Measurements from ENCODE around the gene ADCYAP1R1. TPM values are rescaled to one million over a fixed set of nuclear protein-coding genes. Genes with fewer than 3 reads are reported as not detected.

Gene ADCYAP1R1
- total RNA-seq, 1 experiment from 2014 or later, result 8.9 TPM

DNA sequence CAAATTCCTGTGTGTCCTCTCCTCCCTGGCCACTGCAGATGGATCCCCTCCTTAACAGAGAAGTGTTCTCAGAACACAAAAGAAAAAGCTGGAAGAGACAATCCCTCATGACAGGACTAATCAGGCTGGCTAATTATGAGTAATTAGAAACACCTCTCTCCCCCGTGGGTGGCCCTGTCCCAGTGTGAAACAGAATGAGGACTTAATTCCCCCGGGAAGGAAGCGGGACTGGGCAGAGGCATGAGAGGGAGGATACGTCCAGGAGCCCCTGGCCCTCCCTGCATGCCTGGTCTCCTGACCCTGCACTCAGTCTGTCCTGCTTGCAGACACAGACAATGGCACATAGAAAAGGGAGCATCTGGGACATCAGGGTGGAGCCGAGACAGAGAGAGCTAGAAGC, 7.6 kb upstream of the ADCYAP1R1 start:
- H2BK12ac ChIP-seq (ENCODE audit: insufficient read length, low read depth, low read length), result no peak overlapping the region
- WGBS (ENCODE audit: extremely low coverage, insufficient read length, low lambda C conversion rate), result no CpG with 5 or more reads among the region's 5 CpGs
- H3K23ac ChIP-seq (ENCODE audit: insufficient read length, low read depth, low read length), result no peak overlapping the region
- H3K18ac ChIP-seq (ENCODE audit: insufficient read length, low read depth, low read length), result no peak overlapping the region
- no peak overlapping the region for H2AK5ac ChIP-seq (ENCODE audit: insufficient read length, low read length)
- H3K4ac ChIP-seq (ENCODE audit: low read depth, low read length), result no peak overlapping the region
- TF ChIP-seq, protein P1, sequence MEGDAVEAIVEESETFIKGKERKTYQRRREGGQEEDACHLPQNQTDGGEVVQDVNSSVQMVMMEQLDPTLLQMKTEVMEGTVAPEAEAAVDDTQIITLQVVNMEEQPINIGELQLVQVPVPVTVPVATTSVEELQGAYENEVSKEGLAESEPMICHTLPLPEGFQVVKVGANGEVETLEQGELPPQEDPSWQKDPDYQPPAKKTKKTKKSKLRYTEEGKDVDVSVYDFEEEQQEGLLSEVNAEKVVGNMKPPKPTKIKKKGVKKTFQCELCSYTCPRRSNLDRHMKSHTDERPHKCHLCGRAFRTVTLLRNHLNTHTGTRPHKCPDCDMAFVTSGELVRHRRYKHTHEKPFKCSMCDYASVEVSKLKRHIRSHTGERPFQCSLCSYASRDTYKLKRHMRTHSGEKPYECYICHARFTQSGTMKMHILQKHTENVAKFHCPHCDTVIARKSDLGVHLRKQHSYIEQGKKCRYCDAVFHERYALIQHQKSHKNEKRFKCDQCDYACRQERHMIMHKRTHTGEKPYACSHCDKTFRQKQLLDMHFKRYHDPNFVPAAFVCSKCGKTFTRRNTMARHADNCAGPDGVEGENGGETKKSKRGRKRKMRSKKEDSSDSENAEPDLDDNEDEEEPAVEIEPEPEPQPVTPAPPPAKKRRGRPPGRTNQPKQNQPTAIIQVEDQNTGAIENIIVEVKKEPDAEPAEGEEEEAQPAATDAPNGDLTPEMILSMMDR (conservative IDR thresholded peaks at IDR 0.05), result no peak
- H3K79me2 ChIP-seq (ENCODE audit: insufficient read depth, low read length), result no peaks in the 10 kb centered on the region
- H3K23me2 ChIP-seq (ENCODE audit: insufficient read length, low read depth, low read length, poor library complexity, severe bottlenecking), result no peaks in the 10 kb centered on the region
- H4K91ac ChIP-seq (ENCODE audit: insufficient read length, low read depth, low read length), result no peak overlapping the region
- peaks cover 39 to 50% of the 10 kb centered on the region in 2 experiments for H3K4me1 Mint-ChIP-seq
- no peak overlapping the region for H4K5ac ChIP-seq (ENCODE audit: insufficient read length, low read depth, low read length)
- no peak overlapping the region for H3K27ac Mint-ChIP-seq
- no peak overlapping the region for H3K56ac ChIP-seq (ENCODE audit: insufficient read length, low read depth, low read length)
- no peak overlapping the region for H2AFZ ChIP-seq (ENCODE audit: low read length)
- H2BK5ac ChIP-seq (ENCODE audit: insufficient read length, low read length), result no peak overlapping the region
- H3K14ac ChIP-seq (ENCODE audit: insufficient read depth, low read length), result no peak overlapping the region
- no peak overlapping the region for H3K27ac ChIP-seq (ENCODE audit: insufficient read length, low read depth, low read length)
- H3K36me3 Mint-ChIP-seq (ENCODE audit: insufficient read depth in 1 of 3, low read depth in 3 of 3), result no peaks in the 10 kb centered on the region; a peak in 1 of 7 replicates
- H3K27me3 ChIP-seq (ENCODE audit: insufficient read depth, low read length), result no peaks in the 10 kb centered on the region
- no peak overlapping the region for H3K4me3 Mint-ChIP-seq
- H3K4me1 ChIP-seq (ENCODE audit: insufficient read depth, low read length), result peaks cover 5% of the 10 kb centered on the region; the same call in 1 of the 2 replicates
- no peaks in the 10 kb centered on the region for H3K9me3 Mint-ChIP-seq
- H2BK15ac ChIP-seq (ENCODE audit: low read depth, low read length), result no peak overlapping the region
- DNase-seq, result no peak
- no peaks in the 10 kb centered on the region for H3K79me1 ChIP-seq (ENCODE audit: insufficient read depth, low read depth, low read length, poor library complexity, severe bottlenecking)
- H2BK120ac ChIP-seq (ENCODE audit: low read depth, low read length, poor library complexity, severe bottlenecking), result no peak overlapping the region
- H3K4me2 ChIP-seq (ENCODE audit: insufficient read depth, insufficient read length, low read length), result no peak overlapping the region
- no peak overlapping the region for H2BK20ac ChIP-seq (ENCODE audit: low read depth, low read length, poor library complexity, severe bottlenecking)
- no peak overlapping the region for H3K9ac ChIP-seq (ENCODE audit: extremely low read depth, insufficient read length, low read length)
- H4K8ac ChIP-seq (replicated peaks; ENCODE audit: insufficient read length, low read depth, low read length), result no peak overlapping the region
- H4K20me1 ChIP-seq (ENCODE audit: control insufficient read depth, insufficient read depth, insufficient read length), result no peaks in the 10 kb centered on the region
- no peaks in the 10 kb centered on the region for H3K9me3 ChIP-seq (ENCODE audit: control insufficient read depth, low read depth, low read length)
- H3K27me3 Mint-ChIP-seq (ENCODE audit: low read depth), result peaks cover 48% of the 10 kb centered on the region
- no peak overlapping the region for H3T11ph ChIP-seq (ENCODE audit: low read length)
